Heart left ventricle (tissue), 13 donors: ENCODE data around the gene PCSK5.

Source experiments
- POLR2A ChIP-seq, 2 donors: fragments of 450-650 bp; IDR thresholded peaks; one replicate each; pipeline ENCODE4 v1.6.1; 2017; ENCODE audit warnings: antibody characterized with exemption in 2 of 2, mild to moderate bottlenecking in 2 of 2, moderate library complexity in 2 of 2
- TF ChIP-seq, protein P1 (sequence below), 12 donors: fragments of 200-600 bp; sonication (generic) in 4 of 12; IDR thresholded peaks; one replicate each; pipeline versions ENCODE4 v1.5.0 to v1.8.0; 2018 to 2022; ENCODE audit warnings: antibody characterized with exemption in 12 of 12, mild to moderate bottlenecking in 5 of 12
- donor health status: ischemic (EF 13 %, LVEDD 7.1; RV severe dilation, severe dysfunction).
- donor health status: DM: no; HTN: yes; CAD: no.
- donor health status: DM: no; HTN: no; CAD: no.
- donor health status: ischemic (EF 25% LVEDD 6.9; RV normal size, moderate dysfunction).
- donor health status: ischemic (EF 25% LVEDD 5.7; RV mildly dilated, moderate dysfunction).
- donor health status: ischemic (EF 35%, LVEDD 5.7; RV mildly dilated, moderate dysfunction).
- donor health status: nonischemic (EF 11% LVEDD 7.7; RV severe dilation, severe dysfunction).
- donor health status: DM: yes; HTN: yes; CAD: no.
- donor health status: PGD.
- donor health status: ischemic (EF 29% LVEDD 5.4; RV normal size, mild dysfunction).
- donor health status: nonischemic (EF 23%, LVEDD 6.1; RV moderate dilation, normal function).

DNA sequence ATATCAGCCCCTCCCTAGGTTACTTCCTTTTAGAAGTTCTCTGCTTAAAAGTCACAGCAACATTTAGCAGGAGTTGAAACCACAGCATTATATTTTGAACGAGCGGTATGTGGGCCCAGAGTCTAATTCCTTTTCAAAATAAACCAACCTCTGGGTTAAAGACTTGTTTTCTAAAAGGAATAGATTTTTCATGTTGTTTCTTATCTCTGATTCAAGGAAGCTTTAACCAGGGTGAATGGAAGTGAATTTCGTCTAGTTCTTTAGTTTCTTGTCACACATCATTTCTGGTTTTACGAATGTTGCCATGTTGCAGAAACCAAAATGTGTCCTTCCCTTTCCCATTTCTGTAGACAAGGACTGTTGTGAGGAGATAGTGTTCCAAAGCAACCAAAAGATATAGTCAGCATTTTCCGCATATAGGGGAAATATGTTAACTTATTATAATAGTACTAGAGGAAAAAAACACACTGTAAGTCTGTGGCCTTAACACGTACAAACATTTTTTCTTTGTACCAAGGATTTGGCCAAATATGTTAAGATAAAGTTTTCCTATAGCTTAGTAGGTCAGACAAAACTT is 142.4 kb downstream of the PCSK5 start:
- TF ChIP-seq, protein P1, sequence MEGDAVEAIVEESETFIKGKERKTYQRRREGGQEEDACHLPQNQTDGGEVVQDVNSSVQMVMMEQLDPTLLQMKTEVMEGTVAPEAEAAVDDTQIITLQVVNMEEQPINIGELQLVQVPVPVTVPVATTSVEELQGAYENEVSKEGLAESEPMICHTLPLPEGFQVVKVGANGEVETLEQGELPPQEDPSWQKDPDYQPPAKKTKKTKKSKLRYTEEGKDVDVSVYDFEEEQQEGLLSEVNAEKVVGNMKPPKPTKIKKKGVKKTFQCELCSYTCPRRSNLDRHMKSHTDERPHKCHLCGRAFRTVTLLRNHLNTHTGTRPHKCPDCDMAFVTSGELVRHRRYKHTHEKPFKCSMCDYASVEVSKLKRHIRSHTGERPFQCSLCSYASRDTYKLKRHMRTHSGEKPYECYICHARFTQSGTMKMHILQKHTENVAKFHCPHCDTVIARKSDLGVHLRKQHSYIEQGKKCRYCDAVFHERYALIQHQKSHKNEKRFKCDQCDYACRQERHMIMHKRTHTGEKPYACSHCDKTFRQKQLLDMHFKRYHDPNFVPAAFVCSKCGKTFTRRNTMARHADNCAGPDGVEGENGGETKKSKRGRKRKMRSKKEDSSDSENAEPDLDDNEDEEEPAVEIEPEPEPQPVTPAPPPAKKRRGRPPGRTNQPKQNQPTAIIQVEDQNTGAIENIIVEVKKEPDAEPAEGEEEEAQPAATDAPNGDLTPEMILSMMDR (IDR thresholded peaks at IDR 0.05), result no peak
- TF ChIP-seq POLR2A (IDR thresholded peaks at IDR 0.05), result no peak
